Stomach (tissue), 9 donors: ENCODE measurements around the gene CSNK1E. TPM values are rescaled to one million over a fixed set of nuclear protein-coding genes. Genes with fewer than 3 reads are reported as not detected.

ENCODE experiments used
- DNase-seq, 2 donors: peaks; one replicate each; pipeline versions ENCODE4 v3.0.0 to v3.0.0-alpha.2; 2013 to 2019
- H3K27ac ChIP-seq, 5 donors: fragments of 200-600 bp in 4 of 5; sonication (generic) in 4 of 5; one replicate each; pipeline ENCODE4 v1.5.1; 2013 to 2019; ENCODE audit warnings: mild to moderate bottlenecking in 1 of 5, moderate library complexity in 1 of 5
- H3K27me3 ChIP-seq, 3 donors: fragments of 200-600 bp; sonication (generic); one replicate each; pipeline ENCODE4 v1.5.1; 2017 to 2019; ENCODE audit warnings: mixed run types in 1 of 3
- H3K36me3 ChIP-seq, 4 donors: fragments of 200-600 bp; sonication (generic); 1 replicate in 3 of 4; 2 replicates in 1 of 4; pipeline ENCODE4 v1.5.1; 2016 to 2019
- H3K4me1 ChIP-seq, 4 donors: fragments of 200-600 bp; sonication (generic); one replicate each; pipeline ENCODE4 v1.5.1; 2016 to 2019
- H3K4me3 ChIP-seq, 4 donors: fragments of 200-600 bp; sonication (generic) in 3 of 4; one replicate each; pipeline ENCODE4 v1.5.1; 2016 to 2019; ENCODE audit warnings: mild to moderate bottlenecking in 1 of 4
- H3K9me3 ChIP-seq, 4 donors: fragments of 200-600 bp; sonication (generic); one replicate each; pipeline ENCODE4 v1.5.1; 2016 to 2019
- EP300 ChIP-seq: sonication (generic); formaldehyde crosslinking; IDR thresholded peaks from one replicate; pipeline ENCODE4 v1.6.1; 2017; ENCODE audit warnings: antibody characterized with exemption
- POLR2A ChIP-seq, 4 donors: fragments of 450-650 bp; IDR thresholded peaks; one replicate each; pipeline ENCODE4 v1.6.1; 2016; ENCODE audit warnings: antibody characterized with exemption in 4 of 4, control low read depth in 2 of 4, mild to moderate bottlenecking in 1 of 4, moderate library complexity in 1 of 4
- POLR2AphosphoS5 ChIP-seq, 3 donors: sonication (generic); formaldehyde crosslinking; IDR thresholded peaks; one replicate each; pipeline ENCODE4 v1.6.1; 2016; ENCODE audit warnings: antibody characterized with exemption in 3 of 3
- WGBS, 5 donors: extraction: QIAGEN DNeasy Blood & Tissue Kit in 3 of 5; methylation state at CpG; one replicate each; pipeline versions ENCODE4 v1.1.5 to v1.1.7; 2013 to 2018; 5-methylcytosine and 5-hydroxymethylcytosine counted together
- intact Hi-C: fragments of 100-400 bp; cut with DNase I; formaldehyde crosslinking; loops from one replicate; pipeline ENCODE4 v1.15.1; 2023; ENCODE audit warnings: low total_unique reads
- polyA plus RNA-seq, 3 donors: library from polyadenylated mRNA; stranded (reverse); fragments of 200-250 nt; gene quantifications; one replicate each; pipeline ENCODE4 v1.2.3, GENCODE V29; 2013
- total RNA-seq, 5 donors: library from RNA; depleted of rRNA; stranded (reverse); fragments of >200 nt; gene quantifications; one replicate each; pipeline versions ENCODE4 v1.1.0 to v1.2.3, GENCODE V29; 2014 to 2016
- TF ChIP-seq, protein P1 (sequence below), 7 experiments: fragments of 450-650 bp in 4 of 7; fragments of 200-600 bp in 3 of 7; sonication (generic) in 3 of 7; IDR thresholded peaks; one replicate each; pipeline ENCODE4 v1.5.1; 2016 to 2019; ENCODE audit warnings: antibody characterized with exemption in 7 of 7, control low read depth in 2 of 7, mild to moderate bottlenecking in 1 of 7
- donor health status: healthy with polysubstance abuse.
- donor health status: Bipolar disorder and iron deficiency.
- donor health status: healthy.

Gene CSNK1E
- total and polyA plus RNA-seq, 8 donors = 19.4 to 135 (median 68.1) TPM

GRCh38 chr22:38314051-38314932 lies 2.9 kb downstream of the CSNK1E start:
- peak in 1 of 2 donors; percentile 65 for DNase-seq
- intact Hi-C loops = no loop called here
- 43 to 60% (median 56%) methylated on average over 22 to 23 of the region's 23 CpGs for WGBS, 5 donors
- no peaks in the 10 kb centered on the region for H3K9me3 ChIP-seq
- peaks cover 74 to 87% (median 82%) of the 10 kb centered on the region in 4 donors for H3K4me1 ChIP-seq
- H3K4me3 ChIP-seq = peak overlapping the region; percentile 63 to 88 (median 76)
- H3K36me3 ChIP-seq = peaks cover 3 to 23% (median 18%) of the 10 kb centered on the region in 4 donors
- peak overlapping the region; percentile 97 to 99 (median 98) for H3K27ac ChIP-seq
- TF ChIP-seq POLR2AphosphoS5 (IDR thresholded peaks at IDR 0.05) = no peak
- no peak for TF ChIP-seq EP300
- TF ChIP-seq, protein P1, sequence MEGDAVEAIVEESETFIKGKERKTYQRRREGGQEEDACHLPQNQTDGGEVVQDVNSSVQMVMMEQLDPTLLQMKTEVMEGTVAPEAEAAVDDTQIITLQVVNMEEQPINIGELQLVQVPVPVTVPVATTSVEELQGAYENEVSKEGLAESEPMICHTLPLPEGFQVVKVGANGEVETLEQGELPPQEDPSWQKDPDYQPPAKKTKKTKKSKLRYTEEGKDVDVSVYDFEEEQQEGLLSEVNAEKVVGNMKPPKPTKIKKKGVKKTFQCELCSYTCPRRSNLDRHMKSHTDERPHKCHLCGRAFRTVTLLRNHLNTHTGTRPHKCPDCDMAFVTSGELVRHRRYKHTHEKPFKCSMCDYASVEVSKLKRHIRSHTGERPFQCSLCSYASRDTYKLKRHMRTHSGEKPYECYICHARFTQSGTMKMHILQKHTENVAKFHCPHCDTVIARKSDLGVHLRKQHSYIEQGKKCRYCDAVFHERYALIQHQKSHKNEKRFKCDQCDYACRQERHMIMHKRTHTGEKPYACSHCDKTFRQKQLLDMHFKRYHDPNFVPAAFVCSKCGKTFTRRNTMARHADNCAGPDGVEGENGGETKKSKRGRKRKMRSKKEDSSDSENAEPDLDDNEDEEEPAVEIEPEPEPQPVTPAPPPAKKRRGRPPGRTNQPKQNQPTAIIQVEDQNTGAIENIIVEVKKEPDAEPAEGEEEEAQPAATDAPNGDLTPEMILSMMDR (IDR thresholded peaks at IDR 0.05) = no peak
- no peak for TF ChIP-seq POLR2A (IDR thresholded peaks at IDR 0.05)
- H3K27me3 ChIP-seq = no peaks in the 10 kb centered on the region

- H3K27me3 ChIP-seq = no peaks in the 10 kb centered on the region
- intact Hi-C loops = no loop called here
- peaks cover 3 to 31% (median 26%) of the 10 kb centered on the region in 4 donors for H3K36me3 ChIP-seq
- peak overlapping the region; percentile 19 to 71 (median 42) for H3K4me3 ChIP-seq
- TF ChIP-seq POLR2A (IDR thresholded peaks at IDR 0.05) = no peak
- peak; percentile 29 to 63 (median 35) for TF ChIP-seq POLR2AphosphoS5 (IDR thresholded peaks at IDR 0.05)
- H3K27ac ChIP-seq = peak overlapping the region; percentile 97 to 99 (median 98)
- peaks cover 76 to 87% (median 83%) of the 10 kb centered on the region in 4 donors for H3K4me1 ChIP-seq
- H3K9me3 ChIP-seq = no peaks in the 10 kb centered on the region
- DNase-seq = peak; percentile 50 to 90
- 35 to 43% (median 39%) methylated on average over 11 of the region's 11 CpGs for WGBS, 5 donors
Observed at GRCh38 chr22:38313384-38313955, 3.8 kb downstream of the CSNK1E start.

GRCh38 chr22:38312261-38312800 lies 4.9 kb downstream of the CSNK1E start:
- no peak for DNase-seq
- peaks cover 3 to 42% (median 32%) of the 10 kb centered on the region in 4 donors for H3K36me3 ChIP-seq
- 81 to 88% (median 86%) methylated on average over 7 of the region's 7 CpGs for WGBS, 5 donors
- intact Hi-C loops = no loop called here
- H3K9me3 ChIP-seq = no peaks in the 10 kb centered on the region
- no peaks in the 10 kb centered on the region for H3K27me3 ChIP-seq
- peaks cover 65 to 88% (median 79%) of the 10 kb centered on the region in 4 donors for H3K4me1 ChIP-seq
- H3K27ac ChIP-seq = peak overlapping the region in 4 of 5 donors; percentile 97 to 99 (median 98)
- TF ChIP-seq EP300 = no peak
- TF ChIP-seq POLR2AphosphoS5 (IDR thresholded peaks at IDR 0.05) = no peak
- TF ChIP-seq, protein P1 (IDR thresholded peaks at IDR 0.05) = no peak
- peak overlapping the region in 1 of 4 donors; percentile 10 for H3K4me3 ChIP-seq

- DNase-seq = peak in 1 of 2 donors; percentile 37
- WGBS, 5 donors = 48 to 77% (median 68%) methylated on average over 4 of the region's 4 CpGs
- H3K27ac ChIP-seq = peak overlapping the region in 4 of 5 donors; percentile 97 to 99 (median 98)
- H3K36me3 ChIP-seq = peaks cover 3 to 44% (median 32%) of the 10 kb centered on the region in 4 donors
- H3K4me1 ChIP-seq = peaks cover 68 to 99% (median 85%) of the 10 kb centered on the region in 4 donors
- H3K9me3 ChIP-seq = no peaks in the 10 kb centered on the region
- no peaks in the 10 kb centered on the region for H3K27me3 ChIP-seq
- H3K4me3 ChIP-seq = no peak overlapping the region
- intact Hi-C loops = no loop called here
- TF ChIP-seq POLR2AphosphoS5 (IDR thresholded peaks at IDR 0.05) = no peak
- TF ChIP-seq, protein P1 (IDR thresholded peaks at IDR 0.05) = no peak
- TF ChIP-seq POLR2A (IDR thresholded peaks at IDR 0.05) = no peak
- no peak for TF ChIP-seq EP300
Observed at GRCh38 chr22:38311323-38311620, 6.0 kb downstream of the CSNK1E start.
